Measurements from ENCODE around the gene ERN1. TPM values are rescaled to one million over a fixed set of nuclear protein-coding genes. Genes with fewer than 3 reads are reported as not detected.

The ERN1 gene
- total RNA-seq, 1 donor from 2014 or later: 52.6 TPM

DNA sequence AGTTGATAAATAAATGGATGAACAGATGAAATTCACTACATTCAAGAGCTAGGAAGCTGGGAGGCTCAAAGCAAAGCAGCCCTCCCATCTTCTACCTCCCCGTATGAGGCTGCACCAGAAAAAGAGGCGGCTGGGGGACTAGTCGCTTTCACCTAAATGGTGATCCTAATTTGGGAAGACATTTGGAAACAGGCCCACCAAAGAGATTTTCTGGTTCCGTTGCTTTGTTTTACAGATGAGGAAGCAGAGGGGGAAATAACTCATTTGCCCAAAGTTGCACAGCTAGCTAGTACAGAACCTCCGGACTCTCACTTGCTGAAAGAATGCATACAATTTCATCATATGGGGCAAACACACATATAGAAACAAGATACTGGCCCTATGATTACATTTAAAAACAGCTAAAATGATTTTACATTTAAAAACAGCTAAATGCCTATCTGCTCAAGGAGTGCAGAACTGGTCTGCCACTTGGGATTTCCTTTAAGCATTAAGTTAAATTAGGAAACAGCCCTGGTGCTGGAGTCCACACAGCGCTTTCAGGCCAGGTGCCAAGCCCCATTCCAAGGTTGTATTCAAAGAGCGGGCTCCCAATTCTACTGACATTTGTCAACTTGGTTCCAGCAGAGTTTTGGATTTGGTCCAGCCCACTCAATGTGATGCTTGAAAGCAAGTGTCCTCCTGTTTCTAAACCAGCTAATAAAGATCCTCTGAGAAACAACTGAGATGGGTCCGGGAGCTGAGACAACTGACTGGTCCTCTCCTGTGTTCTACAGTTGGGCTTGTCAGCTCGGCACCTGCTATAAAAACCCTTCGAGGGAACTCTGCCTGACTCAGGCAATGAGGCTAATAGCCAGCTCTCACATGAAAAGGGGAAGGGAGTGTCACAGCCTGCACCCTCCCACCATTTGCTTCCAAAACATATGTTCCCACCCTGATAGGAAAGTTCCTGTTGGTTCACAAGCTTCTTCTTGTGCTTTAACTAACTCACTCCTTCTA, 11.7 kb downstream of the ERN1 start:
- Histone ChIP-seq H3K4me1 (peaks cover 63% of the 10 kb centered on the region), H3K27ac (peak overlapping the region; percentile 33), H3K4me3 (no peak overlapping the region), H3K27me3 (no peaks in the 10 kb centered on the region), H3K9me3 (no peaks in the 10 kb centered on the region), H3K36me3 (no peaks in the 10 kb centered on the region)
- peak; percentile 73 for DNase-seq
- intact Hi-C loops (cut with DNase I): no loop called here
- TF ChIP-seq, protein P1, sequence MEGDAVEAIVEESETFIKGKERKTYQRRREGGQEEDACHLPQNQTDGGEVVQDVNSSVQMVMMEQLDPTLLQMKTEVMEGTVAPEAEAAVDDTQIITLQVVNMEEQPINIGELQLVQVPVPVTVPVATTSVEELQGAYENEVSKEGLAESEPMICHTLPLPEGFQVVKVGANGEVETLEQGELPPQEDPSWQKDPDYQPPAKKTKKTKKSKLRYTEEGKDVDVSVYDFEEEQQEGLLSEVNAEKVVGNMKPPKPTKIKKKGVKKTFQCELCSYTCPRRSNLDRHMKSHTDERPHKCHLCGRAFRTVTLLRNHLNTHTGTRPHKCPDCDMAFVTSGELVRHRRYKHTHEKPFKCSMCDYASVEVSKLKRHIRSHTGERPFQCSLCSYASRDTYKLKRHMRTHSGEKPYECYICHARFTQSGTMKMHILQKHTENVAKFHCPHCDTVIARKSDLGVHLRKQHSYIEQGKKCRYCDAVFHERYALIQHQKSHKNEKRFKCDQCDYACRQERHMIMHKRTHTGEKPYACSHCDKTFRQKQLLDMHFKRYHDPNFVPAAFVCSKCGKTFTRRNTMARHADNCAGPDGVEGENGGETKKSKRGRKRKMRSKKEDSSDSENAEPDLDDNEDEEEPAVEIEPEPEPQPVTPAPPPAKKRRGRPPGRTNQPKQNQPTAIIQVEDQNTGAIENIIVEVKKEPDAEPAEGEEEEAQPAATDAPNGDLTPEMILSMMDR (IDR thresholded peaks at IDR 0.05): no peak
- ATAC-seq: peak; percentile 74

GRCh38 chr17:64115822-64116534, 14.0 kb downstream of the ERN1 start:
- intact Hi-C loops (cut with DNase I): no loop called here

DNA sequence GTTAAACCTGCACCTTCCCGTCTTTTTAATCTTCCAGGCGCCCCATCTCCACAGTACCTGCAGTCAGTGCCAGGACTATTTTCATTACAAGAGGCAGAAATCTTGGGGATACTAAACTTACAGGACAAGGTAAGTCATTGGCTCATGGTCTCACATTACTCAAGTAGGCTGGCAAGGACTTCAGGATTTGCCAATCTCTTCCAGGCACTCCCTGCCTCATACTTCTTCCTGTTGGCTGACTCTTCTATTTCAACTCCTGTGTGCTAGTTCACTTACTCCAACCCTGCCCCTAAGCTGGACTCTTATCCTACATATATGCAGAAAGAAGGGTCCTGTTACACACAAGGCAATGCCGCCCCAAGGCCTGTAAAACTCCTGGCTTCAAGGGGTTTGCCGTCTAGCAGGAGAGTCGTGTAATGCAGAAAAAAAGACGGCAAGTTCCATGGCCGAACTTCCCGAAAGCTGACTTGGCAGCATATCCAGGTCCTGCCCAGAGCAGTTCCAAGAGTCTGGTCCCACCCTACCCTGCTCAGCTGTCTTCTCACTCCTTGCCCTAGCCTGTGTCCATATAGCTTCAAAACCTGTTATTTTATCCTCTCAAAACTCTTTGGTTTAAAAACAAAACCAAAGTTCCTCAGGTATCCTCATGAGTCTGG, 14.8 kb downstream of the ERN1 start:
- Histone ChIP-seq H3K9me3 (no peaks in the 10 kb centered on the region), H3K27me3 (no peaks in the 10 kb centered on the region), H3K4me1 (peaks cover 60% of the 10 kb centered on the region), H3K27ac (peak overlapping the region; percentile 49), H3K4me3 (no peak overlapping the region), H3K36me3 (no peaks in the 10 kb centered on the region)
- DNase-seq (no peak), ATAC-seq (peak; percentile 84)
- TF ChIP-seq, protein P1 (IDR thresholded peaks at IDR 0.05): no peak
- intact Hi-C loops (cut with DNase I): no loop called here

More at GRCh38 chr17:64115822-64116534, 14.0 kb downstream of the ERN1 start:
- peak overlapping the region; percentile 49 for H3K27ac ChIP-seq
- DNase-seq (no peak), ATAC-seq (no peak)
- H3K27me3 ChIP-seq: no peaks in the 10 kb centered on the region
- no peaks in the 10 kb centered on the region for H3K36me3 ChIP-seq
- H3K9me3 ChIP-seq: no peaks in the 10 kb centered on the region
- TF ChIP-seq, protein P1 (IDR thresholded peaks at IDR 0.05): no peak
- H3K4me3 ChIP-seq: no peak overlapping the region
- H3K4me1 ChIP-seq: peaks cover 64% of the 10 kb centered on the region

GRCh38 chr17:64113006-64113405, 16.9 kb downstream of the ERN1 start:
- Histone ChIP-seq H3K4me1 (peaks cover 48% of the 10 kb centered on the region), H3K4me3 (no peak overlapping the region), H3K27me3 (no peaks in the 10 kb centered on the region), H3K27ac (no peak overlapping the region), H3K36me3 (no peaks in the 10 kb centered on the region), H3K9me3 (no peaks in the 10 kb centered on the region)
- TF ChIP-seq, protein P1 (IDR thresholded peaks at IDR 0.05): no peak
- intact Hi-C loops (cut with DNase I): no loop called here
- ATAC-seq (no peak), DNase-seq (no peak)

GRCh38 chr17:64111831-64112230, 18.1 kb downstream of the ERN1 start:
- Histone ChIP-seq H3K27ac (no peak overlapping the region), H3K9me3 (no peaks in the 10 kb centered on the region), H3K4me3 (no peak overlapping the region), H3K27me3 (no peaks in the 10 kb centered on the region), H3K36me3 (no peaks in the 10 kb centered on the region), H3K4me1 (peaks cover 45% of the 10 kb centered on the region)
- TF ChIP-seq, protein P1 (IDR thresholded peaks at IDR 0.05): no peak
- ATAC-seq: no peak
- DNase-seq: no peak
- intact Hi-C loops (cut with DNase I): no loop called here

All from upper lobe of right lung (tissue), 1 donor.